Right lobe of liver (tissue), 6 donors: ENCODE data around the gene MDH2. TPM values are rescaled to one million over a fixed set of nuclear protein-coding genes. Genes with fewer than 3 reads are reported as not detected.
"Not testable (repeated sequence)": the region's sequence is repeated elsewhere in the genome, so short reads cannot be mapped to it uniquely, and the experiment has no call there.

Experiments used
- ATAC-seq, 4 donors: fragments of 200-7000 bp; cut with Tn5 transposase; one replicate each; pipeline ENCODE4 v1.9.1; 2020; ENCODE audit warnings: mild to moderate bottlenecking in 4 of 4, moderate library complexity in 4 of 4
- DNase-seq, 3 donors: peaks; one replicate each; pipeline ENCODE4 v3.0.0-alpha.2; 2020
- H3K27ac ChIP-seq, 3 donors: fragments of 200-600 bp; one replicate each; pipeline ENCODE4 v1.8.0; 2022
- H3K27me3 ChIP-seq, 2 donors: fragments of 200-600 bp; one replicate each; pipeline ENCODE4 v1.8.0; 2022
- H3K36me3 ChIP-seq, 4 donors: fragments of 200-600 bp; sonication (generic) in 1 of 4; one replicate each; pipeline versions ENCODE4 v1.5.1 to v1.8.0; 2017 to 2022; ENCODE audit warnings: control low read depth in 1 of 4
- H3K4me1 ChIP-seq, 4 donors: fragments of 200-600 bp; sonication (generic) in 1 of 4; one replicate each; pipeline versions ENCODE4 v1.5.1 to v1.8.0; 2017 to 2022; ENCODE audit warnings: control low read depth in 1 of 4
- H3K4me3 ChIP-seq, 3 donors: fragments of 200-600 bp; one replicate each; pipeline ENCODE4 v1.8.0; 2022
- H3K9me3 ChIP-seq, 4 donors: fragments of 200-600 bp; sonication (generic) in 1 of 4; one replicate each; pipeline versions ENCODE4 v1.5.1 to v1.8.0; 2017 to 2022; ENCODE audit warnings: control low read depth in 1 of 4
- POLR2A ChIP-seq: fragments of 450-650 bp; IDR thresholded peaks from one replicate; pipeline ENCODE4 v1.6.1; 2017; ENCODE audit warnings: antibody characterized with exemption, mild to moderate bottlenecking
- WGBS: methylation state at CpG from one replicate; pipeline ENCODE4 v1.1.6; 2018; ENCODE audit warnings: low coverage, low lambda C conversion rate; ENCODE audit not compliant: insufficient coverage; ENCODE audit errors: missing lambda C conversion rate; 5-methylcytosine and 5-hydroxymethylcytosine counted together
- intact Hi-C, 2 donors: fragments of 100-400 bp; cut with DNase I; formaldehyde crosslinking; loops; one replicate each; pipeline versions ENCODE4 v1.11.2 to v1.14.1; 2022
- small RNA-seq, 2 experiments: library from RNA; depleted of rRNA; stranded (forward); fragments of <200 nt; gene quantifications; one replicate each; pipeline ENCODE3, GENCODE V24; 2016
- total RNA-seq, 6 experiments: library from RNA; depleted of rRNA in 2 of 6; stranded (reverse); fragments of >200 nt in 2 of 6; fragmentation: NEBNext Ultra II Directional in 3 of 6; extraction: Animal tissue kit (Norgen Biotek cat#: 25700) in 3 of 6; gene quantifications; one replicate each; pipeline versions ENCODE4 v1.1.0 to v1.2.4, GENCODE V29; 2016 to 2023
- TF ChIP-seq, protein P1 (sequence below), 4 donors: fragments of 200-600 bp in 3 of 4; fragments of 450-650 bp in 1 of 4; IDR thresholded peaks; one replicate each; pipeline versions ENCODE4 v1.5.1 to v1.8.0; 2016 to 2022; ENCODE audit warnings: antibody characterized with exemption in 4 of 4, mild to moderate bottlenecking in 2 of 4
- donor health status: DM: no; HTN: yes; CAD: no.
- donor health status: DM: no; HTN: no; CAD: no.
- donor health status: DM: no; HTN: no; CAD: no.
- donor health status: DM: no; HTN: yes; CAD: no.
- donor health status: DM: no; HTN: yes; CAD: no.

Gene MDH2
- total RNA-seq, 6 experiments from 2014 or later, result 130 to 178 (median 164) TPM

DNA sequence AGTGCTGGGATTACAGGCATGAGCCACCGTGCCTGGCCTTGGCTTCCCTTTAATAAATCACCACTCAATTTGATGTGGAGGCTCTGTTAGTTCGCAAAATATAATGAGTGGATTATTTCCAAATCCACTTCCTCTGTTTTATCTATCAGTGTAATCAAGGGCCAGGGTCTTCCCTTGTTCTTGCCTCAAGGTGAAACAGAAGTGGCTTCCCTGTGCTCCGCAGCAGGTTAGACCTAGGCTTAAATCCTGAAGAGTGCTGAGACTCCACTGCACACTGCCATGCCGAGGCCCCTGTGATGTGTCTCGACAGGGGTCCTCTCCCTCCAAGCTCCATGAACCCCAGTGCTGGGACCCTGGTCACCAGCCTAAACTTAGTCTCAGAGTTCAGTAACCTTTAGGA, 59.0 kb downstream of the MDH2 start:
- WGBS, result 79% methylated on average over 3 of the region's 5 CpGs
- peaks cover 0 to 25% (median 8%) of the 10 kb centered on the region in 4 donors for H3K4me1 ChIP-seq
- no peaks in the 10 kb centered on the region for H3K36me3 ChIP-seq
- H3K4me3 ChIP-seq, result no peak overlapping the region
- DNase-seq (no peak), ATAC-seq (no peak)
- peak overlapping the region in 1 of 3 donors; percentile 72 for H3K27ac ChIP-seq
- intact Hi-C loops, result no loop called here
- TF ChIP-seq, protein P1, sequence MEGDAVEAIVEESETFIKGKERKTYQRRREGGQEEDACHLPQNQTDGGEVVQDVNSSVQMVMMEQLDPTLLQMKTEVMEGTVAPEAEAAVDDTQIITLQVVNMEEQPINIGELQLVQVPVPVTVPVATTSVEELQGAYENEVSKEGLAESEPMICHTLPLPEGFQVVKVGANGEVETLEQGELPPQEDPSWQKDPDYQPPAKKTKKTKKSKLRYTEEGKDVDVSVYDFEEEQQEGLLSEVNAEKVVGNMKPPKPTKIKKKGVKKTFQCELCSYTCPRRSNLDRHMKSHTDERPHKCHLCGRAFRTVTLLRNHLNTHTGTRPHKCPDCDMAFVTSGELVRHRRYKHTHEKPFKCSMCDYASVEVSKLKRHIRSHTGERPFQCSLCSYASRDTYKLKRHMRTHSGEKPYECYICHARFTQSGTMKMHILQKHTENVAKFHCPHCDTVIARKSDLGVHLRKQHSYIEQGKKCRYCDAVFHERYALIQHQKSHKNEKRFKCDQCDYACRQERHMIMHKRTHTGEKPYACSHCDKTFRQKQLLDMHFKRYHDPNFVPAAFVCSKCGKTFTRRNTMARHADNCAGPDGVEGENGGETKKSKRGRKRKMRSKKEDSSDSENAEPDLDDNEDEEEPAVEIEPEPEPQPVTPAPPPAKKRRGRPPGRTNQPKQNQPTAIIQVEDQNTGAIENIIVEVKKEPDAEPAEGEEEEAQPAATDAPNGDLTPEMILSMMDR (IDR thresholded peaks at IDR 0.05), result no peak
- no peak for TF ChIP-seq POLR2A
- H3K9me3 ChIP-seq, result no peaks in the 10 kb centered on the region
- H3K27me3 ChIP-seq, result no peaks in the 10 kb centered on the region

DNA sequence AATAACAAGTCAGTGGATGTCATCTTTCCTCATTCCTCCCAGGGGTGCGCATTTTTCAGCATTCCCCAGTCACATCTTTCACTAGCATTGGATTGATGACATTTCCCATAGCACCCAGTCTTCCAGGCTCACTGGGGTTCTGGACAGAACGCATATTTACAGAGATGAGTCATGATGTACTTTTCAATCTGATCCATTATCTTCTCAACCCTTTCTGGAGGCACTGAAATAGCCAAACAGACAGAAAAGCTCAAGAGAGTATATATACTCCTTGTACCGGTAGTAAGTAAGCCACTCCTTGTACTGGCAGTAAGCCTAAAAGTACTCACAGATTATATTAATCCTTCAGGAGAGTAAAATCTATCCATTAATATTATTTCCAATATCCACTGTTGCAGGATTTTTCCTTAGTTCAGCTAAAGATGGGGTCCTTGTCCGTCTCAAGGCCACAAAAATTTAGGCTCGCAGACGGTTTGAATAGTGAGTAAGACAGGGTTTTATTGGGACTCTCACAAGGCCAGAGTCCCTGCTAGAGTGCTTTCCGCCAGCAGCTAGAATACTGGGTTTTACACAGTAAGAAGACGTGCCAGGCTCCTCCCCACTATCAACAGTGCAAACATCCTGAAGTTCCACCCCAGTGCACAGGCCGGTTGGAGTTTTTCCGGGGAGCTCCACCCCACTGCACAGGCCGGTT, 60.8 kb downstream of the MDH2 start:
- Histone ChIP-seq H3K36me3 (peaks cover 0 to 5% (median 1%) of the 10 kb centered on the region in 4 donors), H3K27me3 (no peaks in the 10 kb centered on the region), H3K9me3 (no peaks in the 10 kb centered on the region), H3K4me3 (peak overlapping the region in 2 of 3 donors; percentile 17 to 35), H3K4me1 (peaks cover 0 to 20% (median 8%) of the 10 kb centered on the region in 4 donors), H3K27ac (peak overlapping the region; percentile 72 to 74 (median 74))
- DNase-seq (peak; percentile 72 to 89 (median 83)), ATAC-seq (peak; percentile 89 to 99 (median 96))
- TF ChIP-seq, protein P1 (IDR thresholded peaks at IDR 0.05), result no peak
- TF ChIP-seq POLR2A, result no peak
- WGBS, result 23% methylated on average over 11 of the region's 11 CpGs
- intact Hi-C loops, result no loop called here

DNA sequence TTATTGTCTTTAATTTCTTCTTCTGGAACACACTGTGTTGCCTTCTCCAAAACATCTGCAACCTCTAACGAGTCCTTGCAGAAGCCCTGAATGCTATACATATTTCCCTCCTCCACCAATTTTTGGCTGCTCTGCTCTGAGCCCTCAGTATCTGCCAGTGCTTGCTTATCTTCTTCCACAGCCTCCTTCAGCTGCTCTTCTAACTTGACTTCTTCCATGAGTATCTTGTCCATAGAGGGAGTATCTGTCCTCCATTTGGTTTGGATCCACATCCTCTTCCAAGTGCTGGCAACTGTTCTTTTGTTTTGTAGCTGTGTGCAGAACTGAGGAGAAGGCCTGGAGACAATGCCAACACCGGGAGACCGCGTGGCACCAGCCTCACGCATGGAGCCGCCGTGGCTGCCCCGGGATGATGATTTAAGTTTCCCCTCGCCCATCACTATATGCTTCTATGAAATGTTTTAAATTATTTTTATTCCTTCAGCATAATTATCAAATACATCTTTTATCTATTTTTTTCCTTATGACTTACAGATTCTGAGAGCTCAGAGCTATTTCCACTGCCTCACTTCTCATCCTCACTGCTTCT, 65.2 kb downstream of the MDH2 start:
- WGBS, result 94% methylated on average over 9 of the region's 9 CpGs
- H3K27ac ChIP-seq, DNase-seq, intact Hi-C loops, H3K4me3 ChIP-seq, H3K27me3 ChIP-seq, H3K36me3 ChIP-seq, ATAC-seq, H3K9me3 ChIP-seq: not testable (repeated sequence)
- H3K4me1 ChIP-seq, result peaks cover 0 to 28% (median 14%) of the 10 kb centered on the region in 4 donors

DNA sequence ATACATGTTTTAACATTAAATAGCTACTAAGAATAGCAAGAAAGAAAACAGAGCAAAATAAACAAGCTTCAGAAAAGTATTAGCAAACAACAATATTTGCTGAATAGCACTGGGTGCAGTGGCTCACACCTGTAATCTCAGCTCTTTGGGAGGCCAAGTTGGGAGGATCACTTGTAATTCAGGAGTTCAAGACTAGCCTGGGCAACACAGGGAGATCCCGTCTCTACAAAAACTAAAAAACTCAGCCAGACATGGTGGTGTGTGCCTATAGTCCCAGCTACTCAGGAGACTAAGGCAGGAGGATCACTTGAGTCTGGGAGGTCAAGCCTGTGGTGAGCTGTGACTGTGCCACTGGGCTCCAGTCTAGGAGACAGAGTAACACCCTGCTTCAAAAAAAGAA, 66.8 kb downstream of the MDH2 start:
- intact Hi-C loops, DNase-seq, H3K4me3 ChIP-seq, H3K27me3 ChIP-seq, ATAC-seq, H3K36me3 ChIP-seq, H3K9me3 ChIP-seq, H3K27ac ChIP-seq: not testable (repeated sequence)
- no CpG with 5 or more reads among the region's 1 CpG for WGBS
- H3K4me1 ChIP-seq, result peaks cover 0 to 27% (median 14%) of the 10 kb centered on the region in 4 donors

Small RNA genes within 50 kb of the gene (small RNA-seq; reads per million reads assigned to genes)
- 0 to 0.52 reads per million in 2 experiments for gene RNU6-863P

Other genes starting within 250 kb of the MDH2 start
- gene CCL24, start 234.3 kb upstream of the MDH2 start, total RNA-seq, result 1 to 10 TPM in 2 of 6 experiments, not detected in 4; 1.1 to 1.2 TPM
- 10 to 100 TPM; 24.4 to 56.1 (median 31.7) TPM for gene RHBDD2, start 169.1 kb upstream of the MDH2 start, total RNA-seq
- gene POR, start 133.0 kb upstream of the MDH2 start, total RNA-seq, result 1,000 to 10,000 TPM in 1 of 6 experiments, 100 to 1,000 TPM in 5; 370 to 1,042 (median 725) TPM
- 100 to 1,000 TPM in 1 of 6 experiments, 10 to 100 TPM in 5; 20.8 to 104 (median 53.1) TPM for gene TMEM120A, start 53.5 kb upstream of the MDH2 start, total RNA-seq
- gene STYXL1, start 106 bp upstream of the MDH2 start, total RNA-seq, result 10 to 100 TPM; 13.8 to 28.5 (median 21.2) TPM
- gene SRRM3, start 153.8 kb downstream of the MDH2 start, total RNA-seq, result under 1 TPM in 4 of 6 experiments, not detected in 2; 0.14 to 0.37 (median 0.19) TPM